RWPE1 (cell line): ENCODE results near the gene TGM6.

ENCODE experiments used
- CTCF ChIA-PET: fragments of 350-600 bp; sonication (Branson Sonifier 250); formaldehyde crosslinking; extraction: SDS; loops from one replicate; lab custom pipeline; 2021; lab: Yijun Ruan, JAX
- POLR2A ChIA-PET: fragments of 400-600 bp; formaldehyde crosslinking; extraction: SDS; loops from one replicate; lab custom pipeline; 2020; ENCODE audit warnings: antibody characterized with exemption; ENCODE audit not compliant: low non-redundant PET; lab: Yijun Ruan, JAX
- DNase-seq: peaks from one replicate; pipeline ENCODE4 v3.0.0; 2012; ENCODE audit warnings: low spot score
- H3K27ac ChIP-seq: fragments of 450-650 bp; 2 replicates; pipeline ENCODE4 v1.5.1; 2017
- CTCF ChIP-seq: fragments of 450-650 bp; conservative IDR thresholded peaks from 2 replicates; pipeline ENCODE4 v1.5.1; 2017; ENCODE audit warnings: low read depth, mild to moderate bottlenecking

The TGM6 gene

GRCh38 chr20:2365091-2365490 is 15.6 kb upstream of the TGM6 start:
- TF ChIP-seq CTCF = no peak
- ChIA-PET POLR2A (no interaction called here), CTCF (interaction anchor here (0.5 to 1.4 kb wide), 2 partner anchors 17 to 157 kb away, joined by 3 to 5 read pairs; no protein-coding TSS in a partner anchor)

GRCh38 chr20:2365666-2366065 is 15.0 kb upstream of the TGM6 start:
- no peak overlapping the region for H3K27ac ChIP-seq
- TF ChIP-seq CTCF = no peak
- ChIA-PET POLR2A (no interaction called here), CTCF (no interaction called here)
- no peak for DNase-seq

More at GRCh38 chr20:2365091-2365490, 15.6 kb upstream of the TGM6 start:
- DNase-seq = no peak
- H3K27ac ChIP-seq = no peak overlapping the region

- ChIA-PET CTCF (interaction anchor here (0.8 to 1.2 kb wide), 2 partner anchors 12 to 196 kb away, joined by 3 to 4 read pairs; partner anchors contain the start of gene TGM6), POLR2A (no interaction called here)
- no peak for TF ChIP-seq CTCF
- H3K27ac ChIP-seq = no peak overlapping the region
- DNase-seq = no peak
Observed at GRCh38 chr20:2368621-2369020, 12.1 kb upstream of the TGM6 start.

GRCh38 chr20:2373098-2373497 is 7.6 kb upstream of the TGM6 start:
- POLR2A ChIA-PET = no interaction called here
- CTCF ChIA-PET = no interaction called here
- TF ChIP-seq CTCF = no peak

GRCh38 chr20:2374346-2375125 is 6.2 kb upstream of the TGM6 start:
- ChIA-PET POLR2A (no interaction called here), CTCF (interaction anchor here (1.8 kb wide), 1 partner anchor 13 kb away, joined by 9 read pairs; no protein-coding TSS in a partner anchor)
- no peak overlapping the region for H3K27ac ChIP-seq
- no peak for DNase-seq
- no peak for TF ChIP-seq CTCF

More at GRCh38 chr20:2373098-2373497, 7.6 kb upstream of the TGM6 start:
- H3K27ac ChIP-seq = no peak overlapping the region
- DNase-seq = no peak

GRCh38 chr20:2378893-2379292 is 1.8 kb upstream of the TGM6 start:
- POLR2A ChIA-PET = no interaction called here
- DNase-seq = no peak
- no peak overlapping the region for H3K27ac ChIP-seq
- CTCF ChIA-PET = interaction anchor here (1.0 kb wide), 1 partner anchor 171 kb away, joined by 3 read pairs; no protein-coding TSS in a partner anchor
- TF ChIP-seq CTCF = no peak
